MM.1S (cell line): ENCODE results near the gene SLC25A25.

Source experiments
- EZH2 ChIP-seq: fragments of 300-600 bp; sonication (generic); optimal IDR thresholded peaks from 2 replicates; pipeline ENCODE3; 2017; ENCODE audit warnings: low read depth, mild to moderate bottlenecking, antibody characterized with exemption, low read length, mixed read lengths
- EZH2phosphoT487 ChIP-seq: fragments of 300-600 bp; sonication (generic); IDR thresholded peaks from 2 replicates; pipeline ENCODE4 v1.6.1; 2018; ENCODE audit warnings: antibody characterized with exemption, low read length
- TF ChIP-seq, protein P1 (sequence below): fragments of 300-600 bp; sonication (generic); IDR thresholded peaks from 2 replicates; pipeline ENCODE4 v1.5.1; 2016; ENCODE audit warnings: antibody characterized with exemption, low read length, mixed read lengths

DNA sequence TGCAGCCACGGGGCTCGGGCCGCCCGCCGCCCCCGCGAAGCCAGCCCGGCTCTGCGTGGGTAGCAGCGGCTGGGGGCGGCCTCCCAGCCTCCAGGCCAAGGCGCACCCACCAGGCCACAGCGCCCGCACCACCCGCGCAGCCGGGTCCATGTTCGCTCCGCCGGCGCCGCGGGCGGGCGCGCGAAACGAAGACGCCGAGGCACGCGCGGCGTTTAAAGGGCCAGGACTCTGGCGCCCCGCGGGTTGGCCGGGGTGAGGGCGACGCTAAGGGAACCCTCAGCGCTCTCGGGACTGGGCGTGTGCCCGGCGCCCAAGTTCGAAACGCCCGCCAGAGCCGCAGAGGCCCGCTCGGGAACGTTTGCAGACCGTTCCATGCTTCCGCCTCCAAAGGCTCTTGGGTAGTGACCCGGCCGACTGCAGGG, 59.5 kb downstream of the SLC25A25 start, which contains the start of gene PTGES2:
- TF ChIP-seq EZH2phosphoT487: no peak
- TF ChIP-seq, protein P1, sequence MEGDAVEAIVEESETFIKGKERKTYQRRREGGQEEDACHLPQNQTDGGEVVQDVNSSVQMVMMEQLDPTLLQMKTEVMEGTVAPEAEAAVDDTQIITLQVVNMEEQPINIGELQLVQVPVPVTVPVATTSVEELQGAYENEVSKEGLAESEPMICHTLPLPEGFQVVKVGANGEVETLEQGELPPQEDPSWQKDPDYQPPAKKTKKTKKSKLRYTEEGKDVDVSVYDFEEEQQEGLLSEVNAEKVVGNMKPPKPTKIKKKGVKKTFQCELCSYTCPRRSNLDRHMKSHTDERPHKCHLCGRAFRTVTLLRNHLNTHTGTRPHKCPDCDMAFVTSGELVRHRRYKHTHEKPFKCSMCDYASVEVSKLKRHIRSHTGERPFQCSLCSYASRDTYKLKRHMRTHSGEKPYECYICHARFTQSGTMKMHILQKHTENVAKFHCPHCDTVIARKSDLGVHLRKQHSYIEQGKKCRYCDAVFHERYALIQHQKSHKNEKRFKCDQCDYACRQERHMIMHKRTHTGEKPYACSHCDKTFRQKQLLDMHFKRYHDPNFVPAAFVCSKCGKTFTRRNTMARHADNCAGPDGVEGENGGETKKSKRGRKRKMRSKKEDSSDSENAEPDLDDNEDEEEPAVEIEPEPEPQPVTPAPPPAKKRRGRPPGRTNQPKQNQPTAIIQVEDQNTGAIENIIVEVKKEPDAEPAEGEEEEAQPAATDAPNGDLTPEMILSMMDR: no peak
- no peak for TF ChIP-seq EZH2
